CD4-positive, alpha-beta T cell treated with Interleukin-6 for 4 hours (primary cell): ENCODE results near the gene MEIOSIN.
"Not testable (repeated sequence)": the region's sequence is repeated elsewhere in the genome, so short reads cannot be mapped to it uniquely, and the experiment has no call there.

Experiments used
- DNase-seq: peaks from one replicate; pipeline ENCODE4 v3.0.0-alpha.2; 2020; ENCODE audit warnings: mixed read lengths

The MEIOSIN gene

GRCh38 chr19:45780146-45780447, 46.9 kb downstream of the MEIOSIN start:
- DNase-seq = no peak

- no peak for DNase-seq
These were observed 47.4 kb downstream of the MEIOSIN start for GRCh38 chr19:45780448-45781213.

- DNase-seq = no peak
These were observed 48.2 kb downstream of the MEIOSIN start for GRCh38 chr19:45781214-45782161.

- DNase-seq = no peak
These were observed 49.0 kb downstream of the MEIOSIN start, which contains the start of gene DMPK for GRCh38 chr19:45782162-45782691. Gene DMPK, minus strand, starts transcription at chr19:45782490. Its CDS starts 138 bp downstream, at chr19:45782352.

- DNase-seq = no peak
These were observed 49.9 kb downstream of the MEIOSIN start for GRCh38 chr19:45782820-45783785.

- no peak for DNase-seq
These were observed 50.9 kb downstream of the MEIOSIN start for GRCh38 chr19:45784096-45784495.

GRCh38 chr19:45785097-45785496, 51.9 kb downstream of the MEIOSIN start:
- no peak for DNase-seq

- DNase-seq = no peak
These were observed 52.7 kb downstream of the MEIOSIN start for GRCh38 chr19:45785781-45786532.

GRCh38 chr19:45786533-45786894, 53.3 kb downstream of the MEIOSIN start:
- DNase-seq = no peak

- DNase-seq = no peak
These were observed 56.0 kb downstream of the MEIOSIN start for GRCh38 chr19:45789035-45789786.

GRCh38 chr19:45790942-45791341, 57.7 kb downstream of the MEIOSIN start:
- peak; percentile 55 for DNase-seq

- no peak for DNase-seq
These were observed 58.7 kb downstream of the MEIOSIN start for GRCh38 chr19:45791744-45792469.

- DNase-seq = peak; percentile 100
These were observed 59.4 kb downstream of the MEIOSIN start, which contains the start of gene DMWD for GRCh38 chr19:45792470-45793177. Gene DMWD, minus strand, starts transcription at chr19:45792845. Its CDS starts 89 bp downstream, at chr19:45792756.

GRCh38 chr19:45793178-45793564, 59.9 kb downstream of the MEIOSIN start:
- DNase-seq = no peak

- DNase-seq = no peak
These were observed 60.6 kb downstream of the MEIOSIN start for GRCh38 chr19:45793876-45794275.

- no peak for DNase-seq
These were observed 61.4 kb downstream of the MEIOSIN start for GRCh38 chr19:45794627-45795026.

GRCh38 chr19:45798995-45799517, 65.8 kb downstream of the MEIOSIN start:
- peak; percentile 69 for DNase-seq

- DNase-seq = not testable (repeated sequence)
These were observed 66.3 kb downstream of the MEIOSIN start for GRCh38 chr19:45799541-45799940.

GRCh38 chr19:45800070-45800553, 66.9 kb downstream of the MEIOSIN start:
- no peak for DNase-seq
